Retina (tissue), 1 donor: ENCODE measurements around the gene RHBDL2.
"Not testable (repeated sequence)": the region's sequence is repeated elsewhere in the genome, so short reads cannot be mapped to it uniquely, and the experiment has no call there.

ENCODE experiments used
- DNase-seq: peaks from one replicate; pipeline ENCODE4 v3.0.0-alpha.2; 2016

RHBDL2 gene

DNA sequence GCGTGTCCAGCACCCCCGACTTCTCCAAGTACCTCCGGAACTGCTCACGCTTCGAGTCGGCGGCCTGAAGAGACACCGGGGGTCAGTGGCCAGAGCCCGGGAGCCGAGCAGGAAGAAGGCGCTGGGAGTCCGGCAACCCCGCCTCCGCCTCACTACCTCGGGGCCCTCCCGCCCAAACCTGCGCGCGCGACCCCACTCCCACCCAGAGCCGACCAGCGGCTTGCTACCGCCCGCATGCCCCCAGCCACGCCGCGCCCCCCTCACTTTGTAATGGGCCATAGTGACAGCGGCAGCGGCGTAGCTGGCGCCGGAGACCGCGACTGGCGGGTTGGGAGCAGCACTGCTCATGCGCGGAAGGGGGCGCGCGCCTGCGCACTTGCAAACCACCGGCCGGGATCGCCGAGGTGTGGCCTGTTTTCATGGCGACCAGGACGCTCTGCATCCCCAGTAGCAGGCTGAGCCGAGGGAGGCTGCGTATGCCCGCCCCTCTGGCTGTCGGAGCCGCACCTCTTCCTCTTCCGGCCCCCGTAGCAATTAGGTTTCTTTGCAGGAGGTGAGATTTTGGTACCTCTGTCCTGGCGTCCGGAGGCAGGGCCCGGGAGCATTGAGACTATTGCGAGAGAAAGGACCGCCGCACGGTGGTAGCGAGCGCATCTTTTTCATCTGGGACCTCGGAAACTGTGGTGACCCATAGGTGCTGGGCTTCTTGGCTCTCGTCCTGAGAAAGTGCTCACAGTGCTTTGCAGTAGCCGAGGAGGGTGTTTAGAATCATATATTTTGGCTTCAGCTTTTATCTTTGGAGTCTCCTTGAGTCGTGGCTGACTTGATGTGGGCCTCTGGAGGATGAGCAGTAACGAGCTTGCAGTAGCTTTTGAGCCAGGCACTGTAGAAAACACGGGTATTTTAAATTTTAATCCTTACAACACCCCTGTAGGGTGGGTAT is 68.3 kb downstream of the RHBDL2 start, which contains the start of gene MYCBP:
Gene MYCBP, minus strand, starts transcription at position 322 of the 943 bp plus-strand sequence. Its CDS starts 43 bp downstream, at position 279.
- peak; percentile 96 for DNase-seq

DNA sequence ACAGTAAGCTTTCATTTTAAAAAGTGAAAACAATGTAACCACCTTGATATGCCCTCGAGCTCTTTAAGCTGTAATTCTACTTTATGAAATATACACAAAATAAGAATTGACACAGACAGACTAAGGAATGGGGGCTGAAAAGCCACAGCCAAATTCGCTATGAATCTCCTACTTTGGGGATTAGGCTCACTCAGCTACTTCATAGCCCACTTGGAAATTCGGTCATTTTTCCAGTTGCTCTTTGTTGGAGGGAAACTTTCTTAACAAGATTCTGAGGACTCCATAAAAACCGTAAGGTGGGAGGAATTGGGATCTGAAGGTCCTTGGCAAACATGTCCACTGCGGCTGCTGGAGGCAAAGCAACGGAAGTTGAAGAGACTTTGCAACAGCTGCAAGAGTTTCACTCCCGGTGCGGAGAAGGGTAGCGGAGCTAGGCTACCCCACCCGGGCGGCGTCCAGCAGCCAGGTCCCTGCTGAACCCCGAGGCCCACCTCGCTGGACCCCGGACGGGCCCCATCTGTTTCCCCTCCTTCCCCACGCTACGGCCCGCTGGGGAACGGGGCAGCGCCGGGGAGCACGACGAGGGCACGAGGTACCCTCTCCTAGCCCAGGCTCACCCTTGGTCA is 69.1 kb downstream of the RHBDL2 start:
- DNase-seq: no peak

DNA sequence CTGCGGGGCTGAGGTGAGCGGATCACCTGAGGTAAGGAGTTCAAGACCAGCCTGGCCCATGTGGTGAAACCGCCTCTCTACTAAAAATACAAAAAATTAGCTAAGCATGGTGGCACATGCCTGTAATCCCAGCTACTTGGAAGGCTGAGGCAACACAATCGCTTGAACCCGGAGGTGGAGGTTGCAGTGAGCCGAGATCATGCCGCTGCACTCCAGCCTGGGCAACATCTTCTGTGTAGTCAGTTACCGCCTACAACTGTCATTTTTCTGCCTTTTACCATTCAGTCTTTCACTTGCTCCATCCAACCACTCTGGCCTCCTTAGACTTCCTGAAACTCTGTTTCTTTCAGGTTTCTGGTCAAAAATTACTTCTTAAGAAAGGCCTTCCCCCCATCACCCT is 70.6 kb downstream of the RHBDL2 start:
- DNase-seq: no peak

DNA sequence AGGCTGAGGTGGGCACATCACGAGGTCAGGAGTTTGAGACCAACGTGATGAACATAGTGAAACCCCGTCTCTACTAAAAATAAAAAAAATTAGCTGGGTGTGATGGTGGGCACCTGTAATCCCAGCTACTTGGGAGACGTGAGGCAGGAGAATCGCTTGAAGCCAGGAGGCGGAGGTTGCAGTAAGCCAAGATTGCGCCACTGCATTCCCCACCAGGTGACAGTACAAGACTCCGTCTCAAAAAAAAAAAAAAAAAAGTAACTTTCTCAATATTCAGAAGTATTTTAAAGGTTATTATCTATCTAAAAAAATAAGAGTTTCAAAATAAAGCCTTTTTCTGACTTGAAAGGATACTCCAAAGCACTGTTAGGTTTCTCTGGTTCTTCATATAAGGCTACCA is 74.4 kb downstream of the RHBDL2 start:
- no peak for DNase-seq

DNA sequence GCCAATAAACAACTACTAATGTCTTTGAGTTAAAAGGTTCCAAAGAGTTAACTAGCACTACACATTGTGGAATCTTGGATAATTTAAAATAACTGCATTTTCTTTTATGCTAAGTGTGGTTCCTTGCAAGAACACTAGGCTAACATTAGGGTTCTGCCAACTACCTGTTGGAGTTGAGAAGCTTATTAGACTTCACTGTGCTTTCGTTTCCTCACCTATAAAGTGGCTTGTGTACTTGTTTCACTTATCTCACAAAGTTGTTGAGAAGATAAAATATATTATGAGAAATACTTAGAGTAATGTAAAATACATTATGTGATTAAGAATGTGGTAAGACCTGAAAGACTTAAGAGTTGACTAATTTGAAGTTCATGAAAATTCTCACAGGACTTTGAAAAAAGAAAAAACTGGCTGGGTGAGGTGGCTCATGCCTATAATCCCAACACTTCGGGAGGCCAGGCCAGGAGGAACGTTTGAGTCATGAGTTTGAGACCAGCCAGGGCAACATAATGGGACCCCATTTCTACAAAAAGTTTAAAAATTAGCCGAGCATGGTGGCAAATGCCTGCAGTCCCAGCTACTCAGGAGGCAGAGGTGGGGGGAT is 76.4 kb downstream of the RHBDL2 start:
- DNase-seq: no peak

DNA sequence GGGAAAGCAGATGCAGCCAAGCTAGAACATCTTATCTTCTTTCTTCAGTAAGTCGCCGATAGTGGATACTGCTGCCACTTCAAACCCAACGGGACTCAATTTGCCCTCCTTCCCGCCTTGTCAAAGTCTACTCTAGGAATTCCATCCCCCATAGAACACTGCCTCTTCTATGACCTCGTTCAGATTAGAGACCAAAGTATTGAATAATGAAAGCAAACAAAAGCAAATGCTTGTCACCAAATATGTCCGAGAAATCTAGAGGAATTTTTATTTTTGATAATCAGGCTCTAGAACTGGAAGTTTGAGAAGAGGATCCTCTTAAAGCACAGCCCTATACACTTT is 81.2 kb downstream of the RHBDL2 start:
- no peak for DNase-seq

DNA sequence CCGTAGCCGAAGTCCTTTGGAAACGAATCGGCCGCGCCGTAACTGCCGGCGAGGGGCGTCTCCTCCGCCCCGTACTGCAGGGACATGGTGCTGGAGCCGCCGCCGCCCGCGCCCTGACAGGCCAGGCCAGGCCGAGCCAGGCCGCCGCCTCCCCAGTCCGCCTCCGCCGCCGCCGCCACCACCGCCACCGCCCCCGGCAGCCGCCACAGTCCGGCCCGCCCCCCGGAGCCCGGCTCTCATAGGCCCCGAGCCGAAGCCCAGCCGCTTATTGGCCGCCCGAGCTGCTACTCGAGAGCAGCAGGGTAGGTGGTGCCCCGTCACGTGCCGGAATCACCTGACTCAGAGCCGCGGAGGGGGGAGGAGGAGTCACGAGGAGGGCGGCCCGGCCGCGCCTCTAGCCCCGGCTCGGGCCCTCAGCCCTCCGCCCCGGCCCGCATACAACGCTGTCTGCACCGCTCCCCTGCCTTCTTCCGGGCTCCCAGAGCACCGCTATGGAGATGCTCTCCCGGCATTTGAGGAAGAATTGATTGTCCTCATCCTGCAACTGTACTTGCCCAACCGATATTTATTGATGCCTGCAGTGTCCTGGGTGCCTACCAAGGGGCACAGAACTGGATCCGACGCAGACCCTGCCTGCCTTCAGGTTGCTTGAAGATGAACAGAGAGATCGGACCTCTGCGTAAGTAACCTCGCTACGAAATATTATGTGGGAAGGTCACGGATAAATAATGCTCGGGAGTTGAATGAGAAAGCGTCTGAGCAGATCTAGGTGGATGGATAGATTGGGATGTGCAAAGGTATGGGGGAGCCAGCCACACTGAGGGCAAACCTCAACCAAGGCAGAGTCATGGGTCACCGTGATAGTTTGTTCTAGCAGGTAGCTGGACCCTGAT is 81.8 kb downstream of the RHBDL2 start, which contains the start of gene RRAGC:
Gene RRAGC, minus strand, starts transcription at position 212 of the 893 bp plus-strand sequence. Its CDS starts 126 bp downstream, at position 86.
- DNase-seq: peak; percentile 94

DNA sequence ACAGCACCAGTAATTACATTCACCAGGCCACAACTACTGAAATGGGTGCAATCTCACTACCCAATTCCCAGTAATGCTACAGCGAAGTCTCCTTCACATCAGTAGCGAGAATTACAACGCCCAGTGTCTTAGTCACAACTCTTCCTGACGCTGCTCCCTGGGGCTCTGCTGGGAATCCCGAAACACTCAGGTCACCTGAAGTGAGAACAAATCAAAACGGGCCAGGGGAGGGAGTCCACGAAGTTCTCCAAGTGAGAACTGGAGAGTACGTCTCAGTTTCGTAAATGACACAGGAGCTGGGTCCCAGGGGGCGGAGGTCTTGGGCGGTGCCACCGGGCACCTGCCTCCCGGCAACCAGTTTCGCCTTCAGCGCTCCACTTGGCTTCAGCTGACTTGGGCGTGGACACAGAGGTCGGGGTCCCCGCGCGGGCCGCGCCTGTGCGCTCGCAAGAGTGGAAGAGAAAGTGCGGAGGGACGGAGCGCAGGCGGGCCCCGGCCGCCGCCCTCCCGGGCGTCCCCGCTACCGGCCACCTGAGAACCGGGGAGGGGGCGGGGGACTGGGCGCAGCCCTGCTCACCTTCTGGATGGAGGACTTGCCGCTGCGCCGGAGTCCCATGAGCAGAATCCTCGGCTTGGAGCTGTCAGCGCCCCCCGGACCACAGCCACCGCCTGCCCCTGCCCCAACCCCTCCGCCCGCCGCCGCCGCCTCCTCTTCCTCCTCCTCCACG is 82.6 kb downstream of the RHBDL2 start:
- peak; percentile 69 for DNase-seq

DNA sequence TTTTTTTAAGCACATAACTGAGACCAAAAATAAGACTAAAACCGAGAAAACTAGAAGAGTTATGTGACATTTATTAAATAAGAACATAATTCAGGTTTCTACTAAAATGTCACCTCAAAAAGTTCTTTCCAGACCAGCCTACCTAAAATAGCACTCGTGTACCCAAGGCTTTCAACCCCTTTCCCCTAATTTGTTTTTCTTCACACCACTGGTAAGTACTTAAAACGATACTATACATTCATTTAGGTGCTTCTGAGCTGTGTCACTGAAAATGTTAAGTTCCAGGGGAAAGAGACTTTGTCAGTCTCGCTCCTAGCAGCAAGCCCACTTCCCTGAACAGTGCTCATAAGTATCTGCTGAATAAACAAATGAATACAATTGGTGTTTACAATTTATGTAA is 88.8 kb downstream of the RHBDL2 start:
- DNase-seq: no peak

DNA sequence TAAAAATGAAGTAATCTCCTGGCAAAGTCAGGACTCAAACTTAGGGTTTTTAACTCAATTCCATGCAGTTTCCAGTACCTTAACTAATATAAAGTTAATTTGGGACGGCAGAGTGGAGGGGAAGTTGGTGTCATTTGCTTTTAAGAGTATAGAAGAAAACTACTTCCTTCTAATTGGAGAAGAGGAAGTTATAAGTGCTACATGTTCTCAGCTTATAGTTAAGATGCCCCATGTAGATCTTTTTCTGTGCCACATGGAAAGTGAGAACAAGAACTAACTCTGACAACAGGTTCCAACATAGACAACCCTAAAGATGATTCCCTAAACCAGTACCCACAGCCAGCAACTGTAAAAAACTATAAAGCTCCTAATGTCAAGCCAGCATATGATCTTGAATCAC is 93.6 kb downstream of the RHBDL2 start:
- no peak for DNase-seq

DNA sequence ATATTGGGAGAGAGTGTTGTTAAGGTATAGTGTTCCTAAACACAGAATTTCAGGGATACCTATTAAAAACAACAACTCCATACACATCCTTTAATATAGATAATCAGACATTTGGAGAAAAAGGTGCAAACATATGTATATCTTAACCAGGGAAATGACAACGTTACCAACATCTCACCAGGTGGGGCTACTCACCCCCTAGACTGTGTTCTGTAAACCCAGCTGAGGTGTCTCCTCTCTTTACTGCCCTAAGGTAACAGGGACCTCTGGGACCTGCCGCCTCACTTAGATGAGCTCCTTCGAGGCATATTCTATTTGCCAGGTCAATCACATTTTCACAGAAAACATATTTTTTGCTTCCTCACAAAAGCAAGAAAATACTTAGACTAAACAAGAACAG is 95.4 kb downstream of the RHBDL2 start:
- DNase-seq: no peak

DNA sequence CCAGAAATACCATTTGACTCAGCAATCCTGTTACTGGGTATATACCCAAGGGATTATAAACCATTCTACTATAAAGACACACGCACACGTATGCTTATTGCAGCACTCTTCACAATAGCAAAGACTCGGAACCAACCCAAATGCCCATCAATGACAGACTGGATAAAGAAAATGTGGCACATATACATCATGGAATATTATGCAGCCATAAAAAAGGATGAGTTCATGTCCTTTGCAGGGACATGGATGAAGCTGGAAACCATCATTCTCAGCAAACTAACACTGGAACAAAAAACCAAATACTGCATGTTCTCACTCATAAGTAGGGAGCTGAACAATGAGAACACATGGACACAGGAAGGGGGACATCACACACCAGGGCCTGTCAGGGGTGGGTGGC is 96.5 kb downstream of the RHBDL2 start:
- not testable (repeated sequence) for DNase-seq

DNA sequence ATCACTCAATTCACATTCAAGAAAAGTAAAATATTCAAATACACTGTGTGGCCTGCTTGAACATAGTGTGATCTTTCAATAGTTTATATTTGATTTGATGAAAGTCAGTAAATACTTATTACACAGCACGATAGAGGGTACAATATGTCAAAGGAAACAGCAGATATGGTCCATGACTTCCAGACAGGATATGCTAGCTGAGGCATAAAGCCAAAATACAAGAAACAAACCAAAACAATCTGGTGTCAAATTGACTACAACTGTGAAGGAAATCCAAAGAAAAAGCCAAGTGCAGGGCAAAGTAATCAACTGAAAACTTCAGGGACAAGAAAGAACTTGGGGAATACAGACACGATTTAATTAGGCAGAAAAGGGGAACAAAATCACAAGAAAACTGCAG is 101.3 kb downstream of the RHBDL2 start:
- no peak for DNase-seq

DNA sequence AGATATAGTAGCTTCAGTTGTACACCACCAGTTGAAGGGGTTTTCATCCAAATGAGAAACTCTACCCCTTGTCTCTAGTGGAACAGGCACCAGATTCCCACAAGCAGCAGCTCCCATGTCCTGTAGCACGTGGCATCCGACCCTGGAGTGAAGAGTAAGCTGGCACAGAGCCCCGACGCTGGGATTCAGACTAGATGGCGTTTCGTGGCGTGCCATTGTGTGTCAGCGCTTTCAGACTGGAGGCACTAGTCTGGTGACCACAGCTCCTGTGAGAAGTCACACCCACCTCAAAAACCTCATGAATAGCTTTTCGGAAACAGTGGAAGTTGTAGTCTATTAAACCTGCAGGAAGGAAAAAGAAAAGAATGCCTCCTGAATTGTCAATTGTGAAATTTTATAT is 102.3 kb downstream of the RHBDL2 start:
- DNase-seq: no peak

DNA sequence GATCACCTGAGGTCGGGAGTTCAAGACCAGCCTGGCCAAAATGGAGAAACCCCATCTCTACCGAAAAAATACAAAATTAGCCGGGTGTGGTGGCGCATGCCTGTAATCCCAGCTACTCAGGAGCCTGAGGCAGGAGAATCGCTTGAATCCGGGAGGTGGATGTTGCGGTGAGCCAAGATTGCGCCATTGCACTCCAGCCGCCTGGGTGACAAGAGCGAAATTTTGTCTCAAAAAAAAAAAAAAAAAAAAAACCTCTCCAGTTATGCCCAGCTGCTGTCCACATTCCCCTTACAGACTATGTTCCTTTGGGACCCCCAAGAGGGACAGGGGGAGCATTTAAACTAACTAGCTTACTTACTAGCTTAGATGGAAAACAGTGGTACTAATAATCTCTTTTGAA is 105.3 kb downstream of the RHBDL2 start:
- not testable (repeated sequence) for DNase-seq
